Mesenchymal stem cell (in vitro differentiated cells and primary cell): ENCODE measurements around the gene EMC9.

Experiments used
- DNase-seq: peaks from one replicate; pipeline ENCODE4 v3.0.0-alpha.2; 2013
- H2AFZ ChIP-seq: one replicate; pipeline ENCODE4 v1.6.1; 2013; ENCODE audit warnings: low read depth, mild to moderate bottlenecking, control low read depth, inconsistent platforms, low read length, moderate library complexity
- H2AK5ac ChIP-seq: 2 replicates; pipeline ENCODE4 v1.6.1; 2013; ENCODE audit warnings: low read length, moderate library complexity, mild to moderate bottlenecking, inconsistent platforms; ENCODE audit not compliant: severe bottlenecking
- H2BK120ac ChIP-seq: one replicate; pipeline ENCODE4 v1.6.1; 2013; ENCODE audit warnings: low read depth, mild to moderate bottlenecking, inconsistent platforms, low read length, moderate library complexity
- H2BK12ac ChIP-seq, 2 experiments: one replicate each; pipeline ENCODE4 v1.6.1; 2013; ENCODE audit warnings: inconsistent platforms in 2 of 2, low read length in 2 of 2, mild to moderate bottlenecking in 2 of 2, moderate library complexity in 2 of 2, control low read depth in 1 of 2
- H2BK15ac ChIP-seq: one replicate; pipeline ENCODE4 v1.6.1; 2013; ENCODE audit warnings: mild to moderate bottlenecking, low read depth, inconsistent platforms; ENCODE audit not compliant: poor library complexity, severe bottlenecking
- H2BK5ac ChIP-seq: 2 replicates; pipeline ENCODE4 v1.6.1; 2013; ENCODE audit warnings: low read depth, mild to moderate bottlenecking, low read length, control low read depth, inconsistent platforms; ENCODE audit not compliant: poor library complexity, severe bottlenecking
- H3K14ac ChIP-seq, 2 experiments: one replicate each; pipeline ENCODE4 v1.6.1; 2013; ENCODE audit warnings: inconsistent platforms in 2 of 2, low read length in 2 of 2, control low read depth in 1 of 2, mild to moderate bottlenecking in 1 of 2, moderate library complexity in 1 of 2
- H3K18ac ChIP-seq, 2 experiments: one replicate each; pipeline ENCODE4 v1.6.1; 2013; ENCODE audit warnings: inconsistent platforms in 2 of 2, low read length in 2 of 2, control low read depth in 1 of 2, low read depth in 1 of 2, mild to moderate bottlenecking in 1 of 2
- H3K23ac ChIP-seq, 2 experiments: one replicate each; pipeline ENCODE4 v1.6.1; 2013; ENCODE audit warnings: inconsistent platforms in 2 of 2, low read length in 2 of 2, mild to moderate bottlenecking in 2 of 2, moderate library complexity in 2 of 2, control low read depth in 1 of 2
- H3K27ac ChIP-seq: 2 replicates; pipeline ENCODE4 v1.5.1; 2013; ENCODE audit warnings: mild to moderate bottlenecking, moderate library complexity, low read length, control low read depth, inconsistent platforms; ENCODE audit not compliant: poor library complexity, severe bottlenecking
- H3K27me3 ChIP-seq, 2 experiments: 2 replicates each; pipeline versions ENCODE4 v1.6.1 to v1.7.0; 2013; ENCODE audit warnings: low read length in 2 of 2, mild to moderate bottlenecking in 2 of 2, moderate library complexity in 2 of 2, control low read depth in 1 of 2, inconsistent platforms in 1 of 2; ENCODE audit not compliant: control insufficient read depth in 1 of 2, insufficient read depth in 1 of 2
- H3K36me3 ChIP-seq, 2 experiments: 2 replicates each; pipeline versions ENCODE4 v1.6.1 to v1.7.0; 2013; ENCODE audit warnings: low read length in 2 of 2, control low read depth in 1 of 2, inconsistent platforms in 1 of 2, low read depth in 1 of 2, mild to moderate bottlenecking in 1 of 2; ENCODE audit not compliant: insufficient read depth in 2 of 2, control insufficient read depth in 1 of 2
- H3K4ac ChIP-seq, 2 experiments: one replicate each; pipeline ENCODE4 v1.6.1; 2013; ENCODE audit warnings: inconsistent platforms in 2 of 2, low read length in 2 of 2, mild to moderate bottlenecking in 2 of 2, moderate library complexity in 2 of 2, control low read depth in 1 of 2, low read depth in 1 of 2
- H3K4me1 ChIP-seq: 2 replicates; pipeline ENCODE4 v1.6.1; 2013; ENCODE audit warnings: low read depth, low read length, control low read depth; ENCODE audit not compliant: control insufficient read depth, insufficient read depth
- H3K4me2 ChIP-seq: 2 replicates; pipeline ENCODE4 v1.6.1; 2013; ENCODE audit warnings: low read length, mild to moderate bottlenecking, inconsistent platforms; ENCODE audit not compliant: poor library complexity, severe bottlenecking
- H3K4me3 ChIP-seq, 2 experiments: 2 replicates each; pipeline versions ENCODE4 v1.5.1 to v1.7.0; 2013; ENCODE audit warnings: low read length in 2 of 2, mild to moderate bottlenecking in 2 of 2, control low read depth in 1 of 2, low read depth in 1 of 2; ENCODE audit not compliant: insufficient read depth in 1 of 2
- H3K79me1 ChIP-seq: replicated peaks from 2 replicates; pipeline ENCODE4 v1.6.1; 2013; ENCODE audit warnings: mild to moderate bottlenecking, control low read depth, low read length, inconsistent platforms; ENCODE audit not compliant: poor library complexity, severe bottlenecking
- H3K9ac ChIP-seq: 2 replicates; pipeline ENCODE4 v1.7.0; 2013; ENCODE audit warnings: mild to moderate bottlenecking, low read length, moderate library complexity
- H3K9me3 ChIP-seq: 2 replicates; pipeline ENCODE4 v1.7.0; 2013; ENCODE audit warnings: mild to moderate bottlenecking, low read length; ENCODE audit not compliant: control insufficient read depth
- H4K8ac ChIP-seq: one replicate; pipeline ENCODE4 v1.6.1; 2013; ENCODE audit warnings: inconsistent platforms, mild to moderate bottlenecking, low read length, moderate library complexity
- H4K91ac ChIP-seq: one replicate; pipeline ENCODE4 v1.6.1; 2013; ENCODE audit warnings: mild to moderate bottlenecking, low read length, inconsistent platforms
- WGBS: methylation state at CpG from one replicate; pipeline ENCODE4 v1.1.7; 2013; ENCODE audit warnings: mixed read lengths; 5-methylcytosine and 5-hydroxymethylcytosine counted together

Gene EMC9

GRCh38 chr14:24093901-24094840 is 47.2 kb downstream of the EMC9 start, which contains the start of gene PCK2:
Gene PCK2, plus strand, starts transcription at chr14:24094311. Its CDS starts 95 bp downstream, at chr14:24094406.
- DNase-seq = peak; percentile 90
- 1% methylated on average over 58 of the region's 68 CpGs for WGBS
- Histone ChIP-seq H4K8ac (peak within 1 kb of the TSS; percentile 90), H3K9me3 (no peaks in the 10 kb centered on the region), H4K91ac (peak within 1 kb of the TSS; percentile 91), H3K4me3 (peak within 1 kb of the TSS; percentile 81 to 90), H2AFZ (peak within 1 kb of the TSS; percentile 95), H3K27ac (peak within 1 kb of the TSS; percentile 48), H3K23ac (peak within 1 kb of the TSS; percentile 87 to 98), H3K27me3 (no peaks in the 10 kb centered on the region), H3K4me1 (peaks cover 14% of the 10 kb centered on the region), H2BK12ac (peak within 1 kb of the TSS; percentile 7 to 56), H2AK5ac (no peak within 1 kb of the TSS), H3K14ac (peak within 1 kb of the TSS in 1 of 2 experiments; percentile 92), H2BK5ac (peak within 1 kb of the TSS; percentile 62), H3K18ac (peak within 1 kb of the TSS; percentile 92 to 97), H2BK15ac (peak within 1 kb of the TSS; percentile 82), H3K9ac (peak within 1 kb of the TSS; percentile 88), H2BK120ac (peak within 1 kb of the TSS; percentile 82), H3K79me1 (peaks cover 11% of the 10 kb centered on the region), H3K4ac (peak within 1 kb of the TSS; percentile 83 to 86), H3K36me3 (peaks cover 0 to 18% of the 10 kb centered on the region in 2 experiments), H3K4me2 (peak within 1 kb of the TSS; percentile 94)

- Histone ChIP-seq H3K18ac (peak overlapping the region in 1 of 2 experiments; percentile 91), H2AFZ (no peak overlapping the region), H3K36me3 (peaks cover 0 to 10% of the 10 kb centered on the region in 2 experiments), H2BK15ac (peak overlapping the region; percentile 15), H2BK120ac (no peak overlapping the region), H3K14ac (no peak overlapping the region), H3K79me1 (peaks cover 11% of the 10 kb centered on the region), H3K27me3 (no peaks in the 10 kb centered on the region), H3K4ac (peak overlapping the region in 1 of 2 experiments; percentile 82), H2BK5ac (no peak overlapping the region), H4K8ac (peak overlapping the region; percentile 90), H3K4me3 (peak overlapping the region in 1 of 2 experiments; percentile 90), H2AK5ac (no peak overlapping the region), H2BK12ac (peak overlapping the region in 1 of 2 experiments; percentile 56), H3K23ac (no peak overlapping the region), H3K27ac (peak overlapping the region; percentile 4), H3K4me1 (peaks cover 14% of the 10 kb centered on the region), H3K9me3 (no peaks in the 10 kb centered on the region), H4K91ac (peak overlapping the region; percentile 86), H3K9ac (peak overlapping the region; percentile 40), H3K4me2 (peak overlapping the region; percentile 94)
- DNase-seq = no peak
- 85% methylated on average over 19 of the region's 19 CpGs for WGBS
Measured at GRCh38 chr14:24093207-24093900, 48.0 kb downstream of the EMC9 start.

GRCh38 chr14:24092505-24093206 is 48.7 kb downstream of the EMC9 start:
- Histone ChIP-seq H2BK120ac (no peak overlapping the region), H2AFZ (no peak overlapping the region), H3K9ac (no peak overlapping the region), H3K27ac (no peak overlapping the region), H3K27me3 (no peaks in the 10 kb centered on the region), H2BK15ac (no peak overlapping the region), H3K79me1 (peaks cover 8% of the 10 kb centered on the region), H2AK5ac (no peak overlapping the region), H3K9me3 (no peaks in the 10 kb centered on the region), H3K4me1 (peaks cover 14% of the 10 kb centered on the region), H3K4ac (no peak overlapping the region), H3K4me2 (no peak overlapping the region), H4K91ac (no peak overlapping the region), H3K36me3 (peaks cover 0 to 5% of the 10 kb centered on the region in 2 experiments), H2BK12ac (no peak overlapping the region), H3K4me3 (no peak overlapping the region), H4K8ac (no peak overlapping the region), H2BK5ac (no peak overlapping the region), H3K18ac (no peak overlapping the region), H3K23ac (no peak overlapping the region), H3K14ac (no peak overlapping the region)
- DNase-seq = no peak
- WGBS = 97% methylated on average over 2 of the region's 4 CpGs
